EH (cell line): Measurements from ENCODE around the gene SYVN1.

Source experiments
- DNase-seq: peaks from one replicate; pipeline ENCODE4 v3.0.0-alpha.2; 2015; ENCODE audit warnings: low read depth

Gene SYVN1

GRCh38 chr11:65087827-65088226, 46.5 kb downstream of the SYVN1 start:
- no peak for DNase-seq

GRCh38 chr11:65087216-65087615, 47.1 kb downstream of the SYVN1 start:
- no peak for DNase-seq

GRCh38 chr11:65086809-65087208, 47.5 kb downstream of the SYVN1 start:
- DNase-seq: no peak

GRCh38 chr11:65085446-65085845, 48.9 kb downstream of the SYVN1 start:
- no peak for DNase-seq

- no peak for DNase-seq
Measured at GRCh38 chr11:65084598-65085375, 49.5 kb downstream of the SYVN1 start.

GRCh38 chr11:65083834-65084597, 50.3 kb downstream of the SYVN1 start, which contains the start of the genes CDCA5 and ZFPL1:
TSS of gene CDCA5 (minus strand) at chr11:65084040. CDS start at chr11:65083978, 62 bp downstream.
TSS of gene ZFPL1 (plus strand) at chr11:65084222. CDS start at chr11:65084699, 477 bp downstream.
- DNase-seq: peak; percentile 96

- DNase-seq: no peak
Measured at GRCh38 chr11:65083134-65083833, 51.0 kb downstream of the SYVN1 start.

GRCh38 chr11:65078786-65079342, 55.5 kb downstream of the SYVN1 start:
- DNase-seq: no peak

GRCh38 chr11:65078151-65078550, 56.2 kb downstream of the SYVN1 start:
- DNase-seq: peak; percentile 41

DNA sequence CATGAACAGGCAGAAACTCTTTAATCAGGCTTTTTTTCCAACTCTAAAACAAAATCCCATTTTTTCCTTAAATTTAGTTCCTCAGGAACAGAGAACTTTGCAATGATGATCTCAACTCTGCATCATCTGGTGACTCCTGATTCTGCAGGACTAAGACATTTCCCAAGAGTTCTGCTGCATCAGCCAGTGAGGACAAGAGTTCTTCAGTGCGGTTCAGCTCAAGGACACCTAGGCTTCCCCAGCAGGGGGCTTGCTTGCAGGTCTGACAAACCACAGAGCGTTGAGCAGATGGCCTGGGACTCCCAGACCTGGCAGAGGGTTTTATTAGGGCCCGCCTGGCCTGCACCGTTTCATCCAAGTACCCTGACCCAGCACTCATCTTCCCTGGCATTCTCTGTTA, 56.9 kb downstream of the SYVN1 start:
- DNase-seq: no peak
